ENCODE measurements around the gene GLT1D1. TPM values are rescaled to one million over a fixed set of nuclear protein-coding genes. Genes with fewer than 3 reads are reported as not detected.
A peak's percentile ranks its signal among the peaks of the same experiment; 100 is the strongest.
"Not testable (repeated sequence)": the region's sequence is repeated elsewhere in the genome, so short reads cannot be mapped to it uniquely, and the experiment has no call there.

The GLT1D1 gene
- total RNA-seq, 1 experiment from 2014 or later: 4.2 TPM

DNA sequence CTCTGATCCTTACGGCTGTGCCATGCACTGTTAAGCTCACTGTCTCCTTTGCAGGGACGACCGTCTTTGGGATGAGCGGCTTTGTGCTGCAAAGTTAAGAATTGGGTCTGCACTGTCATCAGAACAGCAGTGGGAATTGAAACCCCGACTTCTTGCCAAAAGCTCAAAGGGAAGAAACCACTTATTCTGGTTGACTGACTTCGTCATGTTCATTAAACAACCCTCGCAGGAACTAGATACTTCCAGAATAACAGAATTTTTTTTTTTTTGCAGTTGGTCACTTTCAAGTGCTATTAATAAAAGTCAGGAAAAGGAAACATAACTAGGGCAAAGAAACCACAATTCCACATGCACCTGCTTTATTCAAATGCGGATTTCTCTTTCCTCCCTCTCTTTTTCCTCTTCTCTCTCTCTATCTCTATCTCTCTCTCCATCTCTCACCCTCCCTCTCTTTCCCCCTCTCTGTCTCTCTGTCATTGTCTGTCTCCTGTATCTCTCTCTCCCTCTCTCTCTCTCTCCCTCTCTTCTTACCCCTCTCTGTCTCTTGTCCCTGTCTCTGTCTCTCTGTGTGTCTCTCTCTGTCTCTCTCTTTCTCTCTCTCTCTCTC lies 12.3 kb upstream of the GLT1D1 start:
- Histone ChIP-seq H3K27me3 (peaks cover 4% of the 10 kb centered on the region; the same call in 1 of the 2 replicates), H3K4me3 (no peak overlapping the region), H3K36me3 (no peaks in the 10 kb centered on the region), H3K9me3 (no peaks in the 10 kb centered on the region)
- DNase-seq: no peak

DNA sequence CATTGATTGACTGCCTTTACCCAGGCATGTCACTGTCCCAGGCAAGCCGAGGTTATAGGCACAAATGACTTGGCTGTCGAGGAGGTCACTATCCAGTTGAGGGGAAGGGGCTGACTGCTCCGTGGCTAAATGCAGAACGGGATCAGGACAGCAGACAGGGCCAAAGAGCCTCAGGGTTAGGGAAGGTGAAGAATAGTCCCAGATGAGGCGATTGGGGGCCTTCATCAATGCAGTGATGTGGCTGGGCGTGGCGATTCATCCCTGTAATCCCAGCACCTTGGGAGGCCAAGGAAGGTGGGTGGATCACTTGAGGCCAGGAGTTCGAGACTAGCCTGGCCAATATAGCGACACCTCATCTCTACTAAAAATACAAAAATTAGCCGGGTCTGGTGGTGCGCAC lies 10.7 kb upstream of the GLT1D1 start:
- Histone ChIP-seq H3K27me3 (peaks cover 4% of the 10 kb centered on the region; the same call in 1 of the 2 replicates), H3K4me3 (no peak overlapping the region)

DNA sequence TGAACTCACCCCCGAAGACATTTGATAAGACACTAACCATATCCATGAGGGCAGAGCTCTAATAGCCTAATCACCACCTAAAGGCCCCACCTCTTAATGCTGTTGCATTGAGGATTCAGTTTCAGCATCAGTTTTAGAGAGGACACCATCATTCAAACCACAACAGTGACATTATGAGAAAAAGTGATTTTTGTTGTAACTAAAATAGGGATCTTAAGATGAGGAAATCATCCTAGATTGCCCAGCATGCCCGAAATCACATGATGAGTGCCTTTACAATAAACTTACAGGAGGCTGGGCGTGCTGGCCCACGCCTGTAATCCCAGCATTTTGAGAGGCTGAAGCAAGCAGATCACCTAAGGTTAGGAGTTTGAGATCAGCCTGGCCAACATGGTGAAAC lies 9.7 kb upstream of the GLT1D1 start:
- Histone ChIP-seq H3K36me3 (no peaks in the 10 kb centered on the region), H3K27me3 (peaks cover 4% of the 10 kb centered on the region; the same call in 1 of the 2 replicates), H3K9me3 (no peaks in the 10 kb centered on the region), H3K4me3 (no peak overlapping the region)
- no peak for DNase-seq

More for the DNA sequence above, 10.7 kb upstream of the GLT1D1 start:
- H3K36me3 ChIP-seq: no peaks in the 10 kb centered on the region
- no peak for DNase-seq
- no peaks in the 10 kb centered on the region for H3K9me3 ChIP-seq

- no peak for DNase-seq
- no peaks in the 10 kb centered on the region for H3K9me3 ChIP-seq
- no peaks in the 10 kb centered on the region for H3K36me3 ChIP-seq
- no peak overlapping the region for H3K4me3 ChIP-seq
- peaks cover 4% of the 10 kb centered on the region; the same call in 1 of the 2 replicates for H3K27me3 ChIP-seq
Measured at GRCh38 chr12:128844031-128844635, 9.1 kb upstream of the GLT1D1 start.

DNA sequence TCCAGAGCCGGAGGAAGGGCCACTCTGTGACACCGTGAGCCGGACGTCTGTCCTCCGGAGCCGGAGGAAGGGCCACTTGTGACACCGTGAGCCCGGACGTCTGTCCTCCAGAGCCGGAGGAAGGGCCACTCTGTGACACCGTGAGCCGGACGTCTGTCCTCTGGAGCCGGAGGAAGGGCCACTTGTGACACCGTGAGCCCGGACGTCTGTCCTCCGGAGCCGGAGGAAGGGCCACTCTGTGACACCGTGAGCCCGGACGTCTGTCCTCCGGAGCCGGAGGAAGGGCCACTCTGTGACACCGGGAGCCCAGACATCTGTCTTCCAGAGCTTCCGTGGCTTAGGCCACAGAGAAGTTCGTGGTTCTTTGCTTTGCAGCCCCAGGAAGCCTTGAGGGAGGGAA lies 6.6 kb upstream of the GLT1D1 start:
- not testable (repeated sequence) for H3K27me3 ChIP-seq, H3K4me3 ChIP-seq, H3K9me3 ChIP-seq, DNase-seq, H3K36me3 ChIP-seq

DNA sequence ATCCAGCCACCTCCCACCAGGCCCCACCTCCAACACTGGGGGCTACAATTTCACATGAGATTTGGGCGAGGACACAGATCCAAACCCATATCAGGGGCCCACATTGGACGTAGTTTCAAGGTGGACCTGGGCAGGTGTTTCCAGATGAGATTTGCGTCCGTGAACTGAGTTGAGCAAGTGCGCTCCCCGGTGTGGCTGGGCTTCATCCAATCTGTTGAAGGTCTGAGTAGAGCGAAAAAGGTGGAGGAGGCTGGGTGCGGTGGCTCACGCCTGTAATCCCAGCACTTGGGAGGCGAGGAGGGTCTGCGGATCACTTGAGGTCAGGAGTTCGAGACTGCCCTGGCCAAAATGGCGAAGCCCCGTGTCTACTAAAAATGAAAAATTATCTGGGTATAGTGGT lies 4.9 kb upstream of the GLT1D1 start:
- H3K9me3 ChIP-seq: no peaks in the 10 kb centered on the region
- H3K27me3 ChIP-seq: no peaks in the 10 kb centered on the region; the same call in 1 of the 2 replicates
- no peaks in the 10 kb centered on the region for H3K36me3 ChIP-seq
- no peak overlapping the region for H3K4me3 ChIP-seq
- no peak for DNase-seq

- H3K4me3 ChIP-seq, H3K9me3 ChIP-seq, H3K36me3 ChIP-seq, DNase-seq, H3K27me3 ChIP-seq: not testable (repeated sequence)
Measured at GRCh38 chr12:128849806-128850205, 3.5 kb upstream of the GLT1D1 start.

DNA sequence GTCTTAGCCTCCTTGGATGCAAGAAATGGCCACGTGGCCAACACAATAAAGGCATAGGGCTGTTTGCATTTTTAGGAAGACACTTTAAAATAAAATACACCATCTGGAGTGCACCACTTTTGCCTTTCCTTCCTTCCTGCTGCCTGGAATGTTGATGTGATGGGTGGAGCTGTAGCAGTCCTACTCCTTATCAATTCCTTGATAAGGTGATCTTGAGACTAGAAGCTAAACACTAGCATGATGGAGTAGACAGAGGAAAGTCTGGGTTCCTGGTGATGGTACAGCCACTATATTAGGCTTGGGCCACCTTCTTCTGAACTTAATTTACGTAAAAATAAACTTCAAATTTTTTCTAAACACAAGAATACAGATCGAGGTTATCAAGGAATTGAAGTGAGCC lies 2.9 kb upstream of the GLT1D1 start:
- Histone ChIP-seq H3K9me3 (no peaks in the 10 kb centered on the region), H3K4me3 (no peak overlapping the region), H3K27me3 (no peaks in the 10 kb centered on the region; the same call in 1 of the 2 replicates), H3K36me3 (no peaks in the 10 kb centered on the region)
- DNase-seq: no peak

GRCh38 chr12:128851429-128851828 lies 1.8 kb upstream of the GLT1D1 start:
- not testable (repeated sequence) for DNase-seq, H3K4me3 ChIP-seq, H3K36me3 ChIP-seq, H3K27me3 ChIP-seq, H3K9me3 ChIP-seq

DNA sequence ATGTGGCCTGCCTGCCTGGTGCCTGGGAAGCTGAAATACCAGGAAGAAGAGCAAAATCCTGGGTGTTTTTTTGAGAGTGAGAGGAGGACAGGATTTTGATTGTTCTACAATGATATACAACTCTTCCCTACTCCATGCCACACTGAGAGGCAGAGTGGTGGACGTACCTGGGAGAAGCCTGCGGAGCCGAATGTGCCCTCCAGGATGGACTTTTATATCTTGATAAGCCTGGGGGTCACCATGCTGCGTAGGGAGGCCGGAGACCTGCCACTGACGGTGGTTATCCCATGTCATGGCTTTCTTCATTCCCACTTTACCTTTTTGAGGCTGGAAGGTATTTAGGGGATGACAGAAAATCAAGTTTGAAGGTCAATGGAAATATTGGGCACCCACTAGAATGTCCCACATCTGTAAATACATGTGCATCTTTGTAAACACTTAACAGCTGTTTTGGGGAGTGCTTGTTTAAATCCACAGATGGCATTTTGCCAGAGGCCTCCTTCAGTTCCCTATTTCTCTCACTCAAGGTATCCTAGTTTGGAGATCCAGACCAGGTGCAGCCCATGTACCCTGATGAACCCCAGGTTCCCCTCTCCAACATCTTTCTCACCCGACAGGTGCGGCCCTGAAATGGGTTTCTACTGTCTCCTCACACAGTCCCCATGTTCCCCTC lies 1.1 kb upstream of the GLT1D1 start:
- Histone ChIP-seq H3K4me3 (no peak overlapping the region), H3K9me3 (no peaks in the 10 kb centered on the region), H3K27me3 (no peaks in the 10 kb centered on the region; the same call in 1 of the 2 replicates), H3K36me3 (no peaks in the 10 kb centered on the region)
- DNase-seq: no peak

DNA sequence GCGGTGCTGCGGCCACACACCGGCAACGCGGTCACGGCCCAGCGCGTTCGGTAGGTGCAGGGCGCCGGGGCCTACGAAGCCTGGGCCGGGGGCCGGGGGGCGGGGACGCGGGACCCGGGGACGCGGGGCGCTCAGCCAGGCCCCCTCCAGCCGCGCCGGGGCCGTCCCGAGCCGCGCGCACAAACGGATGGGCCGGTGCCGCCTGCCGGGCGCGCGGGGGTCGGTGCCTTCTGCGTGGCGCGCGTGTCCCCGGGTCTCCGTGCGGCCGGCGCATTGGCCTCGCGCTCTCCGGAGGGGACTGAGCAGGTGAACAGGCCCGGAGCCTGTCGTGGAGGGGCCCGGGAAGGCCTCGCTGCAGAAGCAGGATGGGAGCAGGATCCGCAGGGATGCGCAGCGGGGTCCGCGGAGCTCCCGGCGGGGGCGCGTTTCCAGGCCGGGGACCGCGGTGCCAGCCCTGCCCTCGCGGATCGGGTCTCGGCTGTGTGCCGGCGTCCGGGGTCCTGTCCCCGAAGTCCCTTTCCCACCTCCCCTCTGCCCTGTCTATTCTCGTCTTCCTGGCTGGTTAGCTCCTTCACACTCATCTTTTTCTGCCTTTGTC lies 421 bp downstream of the GLT1D1 start:
- no peaks in the 10 kb centered on the region for H3K36me3 ChIP-seq
- DNase-seq: no peak
- H3K27me3 ChIP-seq: no peaks in the 10 kb centered on the region; the same call in 1 of the 2 replicates
- no peaks in the 10 kb centered on the region for H3K9me3 ChIP-seq
- peak overlapping the region; percentile 25 for H3K4me3 ChIP-seq

DNA sequence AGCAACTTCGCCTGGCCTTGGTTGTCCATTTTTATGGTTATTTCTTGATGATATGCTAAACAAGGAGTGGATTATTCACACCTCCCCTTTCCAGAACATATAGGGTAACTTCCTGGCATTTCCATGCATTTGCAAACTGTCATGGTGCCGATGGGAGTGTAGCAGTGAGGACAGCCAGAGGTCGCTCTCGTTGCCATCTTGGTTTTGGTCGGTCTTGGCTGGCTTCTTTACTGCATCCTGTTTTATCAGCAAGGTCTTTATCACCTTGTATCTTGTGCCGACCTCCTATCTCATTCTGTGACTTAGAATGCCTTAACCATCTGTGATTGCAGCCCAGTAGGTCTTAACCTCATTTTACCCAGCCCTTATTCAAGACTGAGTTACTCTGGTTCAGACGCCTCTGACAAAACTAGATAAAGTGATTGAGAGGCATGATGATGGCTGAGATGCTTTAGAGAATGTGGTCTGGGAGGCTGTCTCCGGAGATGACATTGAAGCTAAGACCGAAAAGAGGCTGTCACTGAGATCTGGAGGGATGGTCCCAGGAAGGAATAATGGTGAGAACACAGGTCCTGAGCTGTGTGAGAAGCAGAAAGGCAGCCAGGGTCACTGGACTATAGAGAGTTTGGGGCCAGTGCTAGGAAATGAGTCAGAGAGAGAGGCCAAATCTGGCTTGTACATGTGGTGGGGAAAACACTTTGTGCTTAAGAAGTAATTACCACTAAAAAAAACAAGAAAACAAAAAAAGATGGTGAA lies 2.9 kb downstream of the GLT1D1 start:
- no peaks in the 10 kb centered on the region; the same call in 1 of the 2 replicates for H3K27me3 ChIP-seq
- DNase-seq: no peak
- H3K4me3 ChIP-seq: no peak overlapping the region
- H3K9me3 ChIP-seq: no peaks in the 10 kb centered on the region
- H3K36me3 ChIP-seq: no peaks in the 10 kb centered on the region

DNA sequence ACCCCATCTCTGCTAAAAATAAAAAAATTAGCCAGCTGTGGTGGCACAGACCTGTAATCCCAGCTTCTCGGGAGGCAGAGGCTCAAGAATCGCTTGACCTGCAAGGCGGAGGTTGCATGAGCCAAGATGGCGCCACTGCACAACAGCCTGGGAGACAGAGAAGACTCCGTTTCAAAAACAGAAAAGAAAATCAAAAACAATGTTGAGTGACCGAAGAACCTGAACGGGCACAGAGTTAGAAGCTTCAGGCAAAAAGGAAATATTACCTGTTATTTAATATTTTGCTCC lies 3.5 kb downstream of the GLT1D1 start:
- Histone ChIP-seq H3K4me3 (no peak overlapping the region), H3K27me3 (no peaks in the 10 kb centered on the region; the same call in 1 of the 2 replicates), H3K36me3 (no peaks in the 10 kb centered on the region), H3K9me3 (no peaks in the 10 kb centered on the region)
- no peak for DNase-seq

DNA sequence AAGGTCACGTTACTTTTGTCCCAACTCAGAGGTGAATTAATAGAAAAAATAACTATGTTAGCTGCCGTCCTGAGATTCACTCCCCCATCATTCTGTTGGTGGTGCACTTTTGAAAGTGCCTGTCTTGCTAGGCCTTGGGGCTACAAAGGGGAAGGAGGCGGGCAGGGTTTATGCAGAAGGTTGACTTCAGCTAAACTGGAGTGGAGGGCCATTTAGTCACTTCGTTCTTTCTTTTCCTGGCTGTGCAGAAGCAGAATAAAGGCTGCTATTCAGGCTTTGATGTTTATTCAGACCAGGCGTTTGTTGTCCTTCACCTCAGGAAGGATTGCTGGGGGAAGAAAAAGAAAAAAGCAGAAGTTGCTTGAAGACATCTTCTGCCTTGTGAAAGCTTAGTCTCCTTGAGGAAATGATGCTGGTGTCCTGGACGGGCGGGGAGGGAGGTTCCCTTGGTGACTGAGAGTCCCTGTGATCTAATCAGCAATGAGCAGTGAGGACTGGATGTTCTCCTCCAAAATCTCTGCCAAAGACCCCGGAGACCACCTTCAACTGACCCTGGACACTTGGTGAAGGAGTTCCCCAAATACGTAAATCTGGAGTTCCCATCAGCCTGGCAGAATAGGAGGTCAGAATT lies 4.0 kb downstream of the GLT1D1 start:
- DNase-seq: no peak
- Histone ChIP-seq H3K36me3 (no peaks in the 10 kb centered on the region), H3K27me3 (no peaks in the 10 kb centered on the region; the same call in 1 of the 2 replicates), H3K9me3 (no peaks in the 10 kb centered on the region), H3K4me3 (no peak overlapping the region)

- Histone ChIP-seq H3K27me3 (no peaks in the 10 kb centered on the region; the same call in 1 of the 2 replicates), H3K4me3 (no peak overlapping the region), H3K36me3 (no peaks in the 10 kb centered on the region), H3K9me3 (no peaks in the 10 kb centered on the region)
- no peak for DNase-seq
Measured at GRCh38 chr12:128859311-128859710, 6.0 kb downstream of the GLT1D1 start.

DNA sequence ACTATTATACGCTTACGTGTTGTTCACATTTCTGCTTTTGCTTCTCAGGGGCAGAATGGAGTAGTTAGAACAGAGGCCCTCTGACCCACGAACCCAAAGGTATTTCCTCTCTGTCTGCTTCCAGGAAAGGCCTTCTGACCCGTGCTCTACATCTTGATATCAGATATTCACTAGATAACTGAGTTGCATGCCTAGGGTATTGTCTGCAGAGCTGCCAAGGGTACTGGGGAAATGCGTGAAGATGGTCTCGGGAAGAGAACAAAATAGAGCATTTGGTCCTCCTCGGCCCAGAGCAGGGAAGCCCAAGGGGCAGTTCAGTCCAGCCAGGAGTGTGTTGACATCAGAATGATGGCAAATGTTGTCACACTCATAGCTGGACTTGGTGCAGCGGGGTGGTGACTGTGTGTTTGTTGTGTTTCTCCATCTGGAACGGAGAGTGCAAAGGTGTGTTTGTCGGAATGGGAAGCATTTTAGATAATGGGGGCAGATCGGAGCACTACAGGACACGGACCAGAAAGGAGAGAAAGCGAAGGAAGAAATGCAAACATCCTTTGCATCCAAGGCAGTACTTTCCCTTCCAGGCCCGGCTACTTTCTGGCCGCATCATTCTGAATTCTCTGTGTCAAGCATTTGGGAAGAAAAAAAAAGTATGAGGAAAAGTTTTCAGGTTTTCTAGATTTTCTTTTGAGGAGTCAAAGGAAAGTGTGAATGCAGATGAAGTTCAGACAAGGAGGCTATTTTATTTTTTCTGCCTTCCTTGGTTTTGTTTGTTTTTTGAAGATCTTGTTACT lies 8.1 kb downstream of the GLT1D1 start:
- DNase-seq: no peak
- no peak overlapping the region for H3K4me3 ChIP-seq
- H3K9me3 ChIP-seq: no peaks in the 10 kb centered on the region
- no peaks in the 10 kb centered on the region for H3K36me3 ChIP-seq
- H3K27me3 ChIP-seq: no peaks in the 10 kb centered on the region

Data from MG63 (cell line).